Keratinocyte (primary cell): ENCODE data around the gene ANKRD45. TPM values are rescaled to one million over a fixed set of nuclear protein-coding genes. Genes with fewer than 3 reads are reported as not detected.
"Not testable (repeated sequence)": the region's sequence is repeated elsewhere in the genome, so short reads cannot be mapped to it uniquely, and the experiment has no call there.

Source experiments
- DNase-seq: peaks from one replicate; pipeline ENCODE4 v3.0.0-alpha.2; 2011; ENCODE audit warnings: low read depth, missing footprints, low spot score
- FAIRE-seq: peaks from 2 replicates; lab custom pipeline; 2011; peaks lifted over from hg19 to GRCh38; lab: Jason Lieb, UNC
- H2AFZ ChIP-seq: 2 replicates; pipeline ENCODE4 v1.6.0; 2012; ENCODE audit warnings: low read length, control low read depth, inconsistent platforms; ENCODE audit not compliant: control insufficient read depth
- H3K27ac ChIP-seq: 2 replicates; pipeline ENCODE4 v1.5.1; 2011; ENCODE audit warnings: low read length; ENCODE audit not compliant: control insufficient read depth, insufficient read depth
- H3K27me3 ChIP-seq: 3 replicates; pipeline ENCODE4 v1.6.0; 2011; ENCODE audit warnings: low read length; ENCODE audit not compliant: control insufficient read depth, insufficient read depth; ENCODE audit errors: extremely low read depth
- H3K36me3 ChIP-seq, 2 experiments: 2 replicates in 1 of 2; 3 replicates in 1 of 2; pipeline ENCODE4 v1.5.1; 2011; ENCODE audit warnings: low read length in 2 of 2, mild to moderate bottlenecking in 1 of 2; ENCODE audit not compliant: control insufficient read depth in 2 of 2, insufficient read depth in 2 of 2; ENCODE audit errors: extremely low read depth in 1 of 2
- H3K4me1 ChIP-seq: 3 replicates; pipeline ENCODE4 v1.5.1; 2011; ENCODE audit warnings: low read length; ENCODE audit not compliant: control insufficient read depth, insufficient read depth; ENCODE audit errors: extremely low read depth
- H3K4me2 ChIP-seq: 3 replicates; pipeline ENCODE4 v1.6.0; 2011; ENCODE audit warnings: low read depth, low read length; ENCODE audit not compliant: control insufficient read depth, insufficient read depth; ENCODE audit errors: extremely low read depth
- H3K4me3 ChIP-seq, 3 experiments: fragments of 200-600 bp in 1 of 3; sonication (generic) in 1 of 3; 2 replicates in 2 of 3; 3 replicates in 1 of 3; pipeline ENCODE4 v1.5.1; 2011 to 2016; ENCODE audit warnings: low read length in 3 of 3, mild to moderate bottlenecking in 3 of 3, control low read depth in 2 of 3, inconsistent platforms in 1 of 3, low read depth in 1 of 3, mixed read lengths in 1 of 3, mixed run types in 1 of 3, moderate library complexity in 1 of 3; ENCODE audit not compliant: control insufficient read depth in 2 of 3, insufficient read depth in 2 of 3; ENCODE audit errors: extremely low read depth in 1 of 3
- H3K79me2 ChIP-seq: 2 replicates; pipeline ENCODE4 v1.6.0; 2012; ENCODE audit warnings: low read length; ENCODE audit not compliant: control insufficient read depth, insufficient read depth
- H3K9ac ChIP-seq: 3 replicates; pipeline ENCODE4 v1.6.0; 2011; ENCODE audit warnings: low read length; ENCODE audit not compliant: control insufficient read depth, insufficient read depth; ENCODE audit errors: extremely low read depth
- H3K9me1 ChIP-seq: 3 replicates; pipeline ENCODE4 v1.6.0; 2011; ENCODE audit warnings: low read length; ENCODE audit not compliant: control insufficient read depth, insufficient read depth; ENCODE audit errors: extremely low read depth
- H3K9me3 ChIP-seq: 2 replicates; pipeline ENCODE4 v1.5.1; 2012; ENCODE audit warnings: low read depth, low read length; ENCODE audit not compliant: control insufficient read depth
- H4K20me1 ChIP-seq: 3 replicates; pipeline ENCODE4 v1.6.0; 2011; ENCODE audit warnings: low read length; ENCODE audit not compliant: control insufficient read depth, insufficient read depth; ENCODE audit errors: extremely low read depth
- CTCF ChIP-seq, 3 experiments: IDR thresholded peaks in 1 of 3; conservative IDR thresholded peaks in 1 of 3; optimal IDR thresholded peaks in 1 of 3; 2 replicates in 2 of 3; 3 replicates in 1 of 3; pipeline versions ENCODE3 to v1.5.1; 2011; ENCODE audit warnings: low read length in 3 of 3, mild to moderate bottlenecking in 3 of 3, moderate library complexity in 2 of 3, control low read depth in 1 of 3, inconsistent platforms in 1 of 3; ENCODE audit not compliant: insufficient read depth in 2 of 3; ENCODE audit errors: extremely low read depth in 1 of 3
- EZH2 ChIP-seq: IDR thresholded peaks from one replicate; pipeline ENCODE4 v1.6.1; 2012; ENCODE audit warnings: inconsistent platforms, mild to moderate bottlenecking, low read length, moderate library complexity
- dilution Hi-C: fragments of 300-500 bp; cut with MboI; formaldehyde crosslinking; loops from one replicate; pipeline ENCODE4 v1.7.0; 2020; ENCODE audit warnings: low sequenced_read_pairs; ENCODE audit not compliant: extremely low pct_ligation_motif_present
- polyA plus RNA-seq, 5 experiments: library from polyadenylated mRNA; depleted of rRNA in 3 of 5; stranded (reverse) in 3 of 5; stranded (forward) in 1 of 5; unstranded in 1 of 5; fragments of >200 nt; gene quantifications; 1 replicate in 1 of 5; 2 replicates in 3 of 5; 3 replicates in 1 of 5; pipeline versions ENCODE4 v1.2.1 to v1.2.3, GENCODE V29; 2011 to 2012; ENCODE audit warnings: missing spikeins in 2 of 5, low read depth in 1 of 5, low replicate concordance in 1 of 5

ANKRD45 gene
- polyA plus RNA-seq, 1 donor (not counting 4 experiments of a cell fraction or from before 2014, with no cell fraction given) = 0.18 TPM

- Histone ChIP-seq H3K4me1 (no peaks in the 10 kb centered on the region), H3K9ac (no peak overlapping the region), H3K4me2 (no peak overlapping the region), H3K9me1 (no peaks in the 10 kb centered on the region), H3K27me3 (no peaks in the 10 kb centered on the region), H3K27ac (no peak overlapping the region), H2AFZ (no peak overlapping the region), H3K36me3 (no peaks in the 10 kb centered on the region), H3K79me2 (no peaks in the 10 kb centered on the region), H3K4me3 (no peak overlapping the region), H3K9me3 (no peaks in the 10 kb centered on the region), H4K20me1 (no peaks in the 10 kb centered on the region)
- no peak for DNase-seq
- TF ChIP-seq CTCF (optimal IDR thresholded peaks at IDR 0.05 in 1 of 3, IDR thresholded peaks at IDR 0.05 in 1 of 3, conservative IDR thresholded peaks at IDR 0.05 in 1 of 3; ENCODE audit: extremely low read depth in 1 of 3, insufficient read depth in 2 of 3, low read length in 3 of 3) (no peak), EZH2 (no peak)
- dilution Hi-C loops = no loop called here
- no peak for FAIRE-seq
Measured at GRCh38 chr1:173596097-173596825, 73.4 kb downstream of the ANKRD45 start.

DNA sequence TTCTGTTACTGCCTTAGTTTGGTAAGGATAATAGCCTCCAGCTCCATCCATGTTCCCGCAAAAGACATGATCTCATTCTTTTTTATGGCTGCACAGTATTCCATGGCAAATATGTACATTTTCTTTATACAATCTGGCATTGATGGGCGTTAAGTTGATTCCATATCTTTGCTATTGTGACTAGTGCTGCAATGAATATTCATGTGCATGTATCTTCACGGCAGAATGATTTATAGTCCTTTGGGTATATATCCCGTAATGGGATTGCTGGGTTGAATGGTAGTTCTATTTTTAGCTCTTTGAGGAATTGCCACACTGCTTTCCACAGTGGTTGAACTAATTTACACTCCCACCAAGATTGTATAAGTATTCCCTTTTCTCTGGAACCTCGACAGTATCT, 78.5 kb downstream of the ANKRD45 start:
- H3K4me3 ChIP-seq, dilution Hi-C loops, H3K9ac ChIP-seq, H2AFZ ChIP-seq, H4K20me1 ChIP-seq, H3K4me1 ChIP-seq, H3K27me3 ChIP-seq, H3K27ac ChIP-seq, H3K9me3 ChIP-seq, H3K4me2 ChIP-seq, H3K9me1 ChIP-seq, FAIRE-seq, H3K79me2 ChIP-seq, H3K36me3 ChIP-seq, DNase-seq: not testable (repeated sequence)

GRCh38 chr1:173590557-173590956, 79.1 kb downstream of the ANKRD45 start:
- no peaks in the 10 kb centered on the region for H3K27me3 ChIP-seq
- no peak overlapping the region for H2AFZ ChIP-seq
- no peak overlapping the region for H3K9ac ChIP-seq
- H3K4me1 ChIP-seq = no peaks in the 10 kb centered on the region
- dilution Hi-C loops = no loop called here
- FAIRE-seq (no peak), DNase-seq (no peak)
- TF ChIP-seq EZH2 (no peak), CTCF (optimal IDR thresholded peaks at IDR 0.05 in 1 of 3, IDR thresholded peaks at IDR 0.05 in 1 of 3, conservative IDR thresholded peaks at IDR 0.05 in 1 of 3; ENCODE audit: extremely low read depth in 1 of 3, insufficient read depth in 2 of 3, low read length in 3 of 3) (no peak)
- H3K4me2 ChIP-seq = no peak overlapping the region
- H3K79me2 ChIP-seq = no peaks in the 10 kb centered on the region
- H3K27ac ChIP-seq = no peak overlapping the region
- H3K9me1 ChIP-seq = no peaks in the 10 kb centered on the region
- no peaks in the 10 kb centered on the region for H3K36me3 ChIP-seq
- no peak overlapping the region for H3K4me3 ChIP-seq
- H3K9me3 ChIP-seq = no peaks in the 10 kb centered on the region
- H4K20me1 ChIP-seq = no peaks in the 10 kb centered on the region
